HG03196 (cell line): ENCODE data around the gene PANX2.

Experiments used
- ATAC-seq: cut with Tn5 transposase; IDR thresholded peaks from one replicate; pipeline ENCODE4 v1.9.1; 2021; ENCODE audit not compliant: unreplicated experiment

Gene PANX2

DNA sequence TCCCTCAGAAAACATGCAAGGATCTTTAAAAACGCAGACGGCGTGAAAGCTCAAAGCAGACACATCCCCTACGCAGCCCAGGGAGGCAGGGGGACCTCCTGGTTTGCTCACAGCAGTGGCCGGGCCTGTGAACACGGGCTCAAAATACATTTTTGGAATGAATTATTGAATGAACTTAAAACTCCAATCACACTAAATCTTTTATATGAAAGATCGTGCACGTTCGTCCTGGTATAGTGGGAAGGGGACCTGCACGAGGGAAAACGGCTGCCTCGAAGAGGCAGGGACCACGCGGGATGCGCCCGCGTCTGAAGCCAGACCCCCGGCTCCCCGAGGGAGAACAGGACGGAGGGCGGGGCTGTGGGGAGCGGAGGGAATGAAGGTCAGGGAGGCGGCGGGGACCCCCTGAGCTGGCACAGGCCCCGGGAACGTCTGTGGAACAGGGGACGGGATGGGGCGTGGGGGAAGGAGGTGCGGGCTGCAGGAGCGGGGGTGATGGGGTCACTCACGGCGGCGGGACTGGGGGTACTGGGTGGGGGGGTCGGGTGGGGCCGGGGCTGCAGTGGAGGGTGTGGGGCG is 1.3 kb upstream of the PANX2 start:
- ATAC-seq, result no peak

DNA sequence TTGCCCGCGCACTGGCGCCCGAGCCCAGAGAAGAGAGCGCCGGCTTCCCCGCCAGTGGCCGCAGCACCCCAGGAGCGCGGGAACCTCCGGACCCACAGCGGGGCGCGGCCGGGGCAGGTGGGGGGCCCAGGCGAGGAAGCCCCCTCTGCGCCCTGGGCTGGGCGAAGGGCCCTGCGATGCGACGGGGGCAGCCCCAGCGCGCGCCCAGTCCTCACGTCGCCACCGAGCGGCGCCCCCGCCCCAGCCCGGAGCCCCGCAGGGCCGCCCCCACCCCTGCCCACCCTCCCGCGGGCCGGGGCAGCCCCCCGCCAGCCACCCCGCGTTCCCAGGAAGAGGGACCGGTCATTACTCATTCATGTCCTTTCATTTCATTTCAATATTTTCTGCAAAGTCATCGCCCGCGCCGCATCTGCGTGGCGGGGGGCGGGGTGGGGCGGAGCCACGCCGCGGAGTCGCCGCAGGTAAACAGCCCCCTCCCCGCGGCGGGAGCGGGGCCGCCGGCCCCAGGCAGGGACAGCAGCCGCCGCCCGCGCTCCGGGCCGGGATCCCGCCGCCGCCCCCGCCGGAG is 673 bp upstream of the PANX2 start:
- no peak for ATAC-seq

DNA sequence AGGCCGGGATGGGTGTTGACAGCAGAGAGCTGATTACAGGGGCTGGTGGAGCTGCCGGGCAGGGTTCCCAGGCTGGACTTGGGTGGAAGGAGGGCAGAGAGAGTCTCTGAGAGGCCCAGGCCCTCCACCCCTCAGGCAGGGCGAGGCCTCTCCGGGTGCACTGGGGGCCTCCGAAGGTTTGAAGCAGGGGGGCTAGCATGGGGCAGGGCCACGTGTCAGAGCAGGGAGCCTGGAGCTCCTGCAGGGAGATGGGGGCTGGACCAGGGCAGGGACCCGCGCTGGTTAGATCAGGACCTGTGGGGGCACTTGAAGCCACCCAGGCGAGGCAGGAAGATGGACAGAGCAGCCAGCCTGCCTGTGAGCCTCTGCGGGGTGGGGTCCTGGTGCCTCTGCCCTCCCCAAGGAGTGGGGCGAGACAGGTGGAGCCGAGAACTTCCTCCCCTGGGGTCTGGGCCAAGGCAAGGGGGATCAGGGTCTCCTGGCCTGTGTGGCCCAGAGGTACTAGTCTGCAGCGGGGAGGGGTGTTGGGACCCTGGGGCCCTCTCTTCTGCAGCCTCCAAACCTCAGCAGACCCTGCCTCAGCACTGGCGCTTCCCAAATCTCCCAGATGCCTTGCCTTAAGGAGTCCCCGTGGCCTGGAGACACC is 911 bp downstream of the PANX2 start:
- ATAC-seq, result no peak

DNA sequence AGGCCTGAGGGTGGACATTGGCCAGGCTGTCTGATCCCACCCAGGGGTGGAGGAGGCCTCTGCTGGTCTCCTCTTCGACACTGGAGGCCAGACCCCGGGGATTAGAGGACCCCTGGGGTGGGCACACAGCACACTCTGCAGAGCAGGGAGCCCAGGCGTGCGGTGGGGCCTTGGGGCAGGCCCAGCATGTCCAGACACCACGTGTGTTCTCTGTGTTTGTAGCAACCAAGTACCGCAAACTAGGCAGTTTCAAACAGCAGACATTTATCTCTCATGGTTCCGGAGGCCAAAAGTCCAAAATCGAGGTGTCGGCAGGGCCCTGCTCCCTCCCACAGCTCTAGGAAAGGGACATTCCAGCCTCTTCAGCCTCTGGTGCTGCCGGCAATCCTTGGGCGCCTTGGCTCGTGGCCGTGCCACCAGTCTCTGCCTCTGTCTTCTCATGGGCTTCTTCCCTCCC is 1.5 kb downstream of the PANX2 start:
- ATAC-seq, result no peak

DNA sequence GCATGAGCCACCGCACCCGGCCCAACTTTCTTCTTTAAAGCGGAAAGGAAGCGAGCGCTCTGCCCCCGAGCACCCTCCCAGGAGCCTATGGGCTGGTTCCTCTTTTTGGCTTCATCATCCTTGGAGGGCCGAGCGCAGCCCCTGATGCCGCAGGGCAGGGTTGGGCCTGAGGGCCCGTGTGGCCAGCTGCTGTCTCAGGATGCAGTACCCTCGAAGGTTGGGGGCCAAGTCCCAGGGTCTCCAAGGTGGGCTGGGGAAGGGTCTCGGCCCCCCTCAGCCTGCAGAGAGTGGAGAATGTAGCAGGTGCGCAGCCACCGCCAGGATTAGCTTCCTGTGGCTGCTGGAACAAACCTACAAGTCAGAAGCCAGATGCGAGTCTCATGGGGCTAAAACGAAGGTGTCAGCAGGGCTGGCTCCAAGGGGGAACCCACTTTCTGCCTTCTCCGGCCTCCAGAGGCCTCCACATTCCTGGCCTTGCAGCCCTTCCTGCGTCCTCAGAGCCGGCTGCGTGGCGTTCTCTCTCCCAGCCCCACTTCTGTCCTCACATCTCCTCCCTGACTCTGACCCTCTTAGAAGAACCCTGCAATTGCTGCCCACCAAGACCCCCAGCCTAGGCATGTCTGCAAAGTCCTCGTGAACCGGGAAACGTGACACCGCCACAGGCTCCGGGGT is 2.9 kb downstream of the PANX2 start:
- ATAC-seq, result no peak

DNA sequence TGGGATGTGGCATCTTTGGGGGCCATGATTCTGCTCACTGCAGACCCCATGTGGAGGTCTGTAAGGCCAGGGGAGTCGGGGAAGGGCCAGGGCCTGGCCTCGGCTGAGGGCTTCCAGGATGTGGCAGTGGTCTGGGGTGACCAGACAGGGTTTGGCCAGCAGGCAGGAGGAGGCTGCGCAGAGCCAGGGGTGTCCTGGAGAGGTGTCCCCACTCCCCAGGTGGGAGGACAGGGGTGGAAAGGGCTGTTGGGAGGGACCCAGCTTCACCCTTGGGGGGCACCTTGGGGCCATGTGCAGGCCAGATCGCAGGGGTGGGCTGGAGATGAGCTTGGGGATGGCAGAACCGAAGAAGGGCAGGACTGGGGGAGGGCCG is 3.4 kb downstream of the PANX2 start:
- no peak for ATAC-seq

DNA sequence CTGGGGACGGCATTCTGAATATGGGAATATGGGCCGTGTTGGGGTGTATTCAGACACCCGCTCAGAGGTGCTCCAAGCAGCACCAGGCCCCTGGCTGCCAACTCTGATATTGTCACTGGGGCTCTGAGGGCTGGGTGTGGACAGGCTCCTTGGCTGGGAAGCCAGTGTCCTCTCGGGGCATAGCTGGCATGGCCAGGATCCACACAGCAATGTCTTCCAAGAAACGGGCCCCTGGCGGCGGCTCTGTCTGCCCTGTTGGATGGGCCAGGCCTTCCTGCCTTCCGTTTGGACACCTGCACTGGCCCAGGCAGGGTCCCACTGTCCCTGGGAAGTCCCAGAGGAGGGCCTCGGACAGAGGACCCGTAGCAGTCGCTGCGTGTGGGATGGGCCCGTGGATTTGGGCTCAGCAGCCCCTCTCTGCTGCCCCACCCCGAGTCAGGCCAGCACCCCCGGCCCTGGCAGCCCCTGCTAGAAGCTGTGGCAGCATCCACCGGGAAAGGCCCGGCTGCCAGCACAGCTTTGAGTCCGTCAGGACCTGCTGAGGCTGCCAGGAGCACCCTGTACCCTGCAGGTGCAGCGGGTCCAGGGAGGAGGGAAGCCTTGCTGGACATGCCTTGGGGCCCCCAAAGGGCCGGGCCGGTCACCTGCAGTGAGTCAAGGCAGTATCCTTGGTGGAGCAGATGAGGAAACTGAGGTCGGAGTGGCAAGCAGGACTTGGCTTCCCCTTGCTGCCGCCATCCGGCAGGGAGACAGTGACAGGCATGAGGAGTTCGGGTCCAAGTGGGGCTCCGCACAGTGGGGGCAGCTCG is 4.1 kb downstream of the PANX2 start:
- no peak for ATAC-seq

DNA sequence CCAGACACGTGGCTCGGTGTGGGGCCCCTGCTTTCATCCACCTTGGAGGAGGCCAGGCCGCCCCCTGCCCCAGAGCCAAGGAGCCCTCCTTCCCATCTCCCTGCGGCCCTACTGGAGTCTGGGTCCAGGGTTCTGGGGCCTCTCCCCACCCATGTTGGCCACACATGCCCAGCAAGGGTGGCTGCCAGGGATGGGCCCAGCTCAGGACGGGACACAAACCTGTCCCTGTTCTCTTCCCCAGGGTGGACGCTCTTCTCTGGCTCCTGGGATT is 4.6 kb downstream of the PANX2 start:
- no peak for ATAC-seq

DNA sequence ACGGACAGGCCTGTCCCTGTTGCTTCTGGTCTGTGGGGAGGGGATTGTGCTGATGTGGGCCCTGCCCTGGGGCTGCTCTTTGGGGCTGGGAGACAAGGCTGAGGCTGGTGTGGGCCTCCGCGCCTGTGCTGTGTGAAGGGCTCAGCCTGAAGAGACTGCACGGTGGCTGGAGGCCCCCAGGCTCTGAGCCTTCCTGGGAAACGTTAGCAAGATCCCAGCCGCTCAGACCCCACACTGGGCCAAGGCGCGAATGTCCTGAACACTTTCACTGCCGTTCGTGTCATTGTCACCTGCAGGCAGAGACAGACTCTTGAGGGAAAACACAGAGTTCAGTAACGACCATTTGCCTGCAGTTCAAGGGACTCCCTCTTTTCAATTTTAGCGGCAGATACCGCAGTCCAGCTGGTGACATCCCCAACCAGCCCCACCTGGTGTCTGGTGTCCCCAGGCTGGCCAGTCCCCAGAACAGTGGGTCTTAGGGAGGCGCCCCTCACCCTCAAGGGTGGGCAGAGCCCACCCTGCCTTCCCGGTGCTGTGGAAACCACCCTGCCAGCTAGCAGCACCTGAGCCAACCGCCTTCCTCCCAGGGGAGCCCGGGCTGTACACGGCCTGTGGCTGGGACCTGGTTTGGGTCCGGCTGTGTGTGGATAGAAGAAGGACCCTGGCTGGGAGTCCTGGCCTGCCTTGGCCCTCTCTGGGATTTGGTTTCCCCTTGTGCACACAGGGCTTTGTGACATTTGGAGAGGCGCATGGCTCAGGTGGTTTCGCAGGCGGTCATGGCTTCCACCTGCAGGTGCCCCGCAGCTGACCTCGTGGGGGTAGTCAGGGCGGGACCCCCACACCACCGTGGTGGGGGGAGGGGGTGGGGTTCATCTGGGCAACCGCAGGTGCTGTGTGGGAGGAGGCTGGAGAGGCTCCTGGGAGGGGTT is 5.7 kb downstream of the PANX2 start:
- ATAC-seq, result no peak

DNA sequence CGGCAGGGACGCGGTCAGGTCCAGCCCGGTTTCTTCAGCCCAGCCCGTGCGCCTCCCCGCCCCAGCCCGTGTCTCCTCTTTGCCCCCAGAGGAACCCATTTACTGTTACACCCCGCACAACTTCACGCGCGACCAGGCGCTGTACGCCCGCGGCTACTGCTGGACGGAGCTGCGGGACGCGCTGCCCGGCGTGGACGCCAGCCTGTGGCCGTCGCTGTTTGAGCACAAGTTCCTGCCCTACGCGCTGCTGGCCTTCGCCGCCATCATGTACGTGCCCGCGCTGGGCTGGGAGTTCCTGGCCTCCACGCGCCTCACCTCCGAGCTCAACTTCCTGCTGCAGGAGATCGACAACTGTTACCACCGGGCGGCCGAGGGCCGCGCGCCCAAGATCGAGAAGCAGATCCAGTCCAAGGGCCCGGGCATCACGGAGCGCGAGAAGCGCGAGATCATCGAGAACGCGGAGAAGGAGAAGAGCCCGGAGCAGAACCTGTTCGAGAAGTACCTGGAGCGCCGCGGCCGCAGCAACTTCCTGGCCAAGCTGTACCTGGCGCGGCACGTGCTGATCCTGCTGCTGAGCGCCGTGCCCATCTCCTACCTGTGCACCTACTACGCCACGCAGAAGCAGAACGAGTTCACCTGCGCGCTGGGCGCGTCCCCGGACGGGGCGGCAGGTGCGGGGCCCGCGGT is 6.5 kb downstream of the PANX2 start:
- ATAC-seq, result no peak

DNA sequence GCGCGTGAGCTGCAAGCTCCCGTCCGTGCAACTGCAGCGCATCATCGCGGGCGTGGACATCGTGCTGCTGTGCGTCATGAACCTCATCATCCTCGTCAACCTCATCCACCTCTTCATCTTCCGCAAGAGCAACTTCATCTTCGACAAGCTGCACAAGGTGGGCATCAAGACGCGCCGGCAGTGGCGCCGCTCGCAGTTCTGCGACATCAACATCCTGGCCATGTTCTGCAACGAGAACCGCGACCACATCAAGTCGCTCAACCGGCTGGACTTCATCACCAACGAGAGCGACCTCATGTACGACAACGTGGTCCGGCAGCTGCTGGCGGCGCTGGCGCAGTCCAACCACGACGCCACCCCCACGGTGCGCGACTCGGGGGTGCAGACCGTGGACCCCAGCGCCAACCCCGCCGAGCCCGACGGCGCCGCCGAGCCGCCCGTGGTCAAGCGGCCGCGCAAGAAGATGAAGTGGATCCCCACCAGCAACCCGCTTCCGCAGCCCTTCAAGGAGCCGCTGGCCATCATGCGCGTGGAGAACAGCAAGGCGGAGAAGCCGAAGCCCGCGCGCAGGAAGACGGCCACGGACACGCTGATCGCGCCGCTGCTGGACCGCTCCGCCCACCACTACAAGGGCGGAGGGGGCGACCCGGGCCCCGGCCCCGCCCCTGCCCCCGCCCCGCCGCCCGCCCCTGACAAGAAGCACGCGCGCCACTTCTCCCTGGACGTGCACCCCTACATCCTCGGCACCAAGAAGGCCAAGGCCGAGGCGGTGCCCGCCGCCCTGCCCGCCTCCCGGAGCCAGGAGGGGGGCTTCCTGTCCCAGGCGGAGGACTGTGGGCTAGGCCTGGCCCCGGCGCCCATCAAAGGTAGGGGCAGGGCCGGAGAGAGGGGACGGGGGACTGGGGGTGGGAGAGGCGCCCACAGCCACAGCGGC is 7.3 kb downstream of the PANX2 start:
- no peak for ATAC-seq

DNA sequence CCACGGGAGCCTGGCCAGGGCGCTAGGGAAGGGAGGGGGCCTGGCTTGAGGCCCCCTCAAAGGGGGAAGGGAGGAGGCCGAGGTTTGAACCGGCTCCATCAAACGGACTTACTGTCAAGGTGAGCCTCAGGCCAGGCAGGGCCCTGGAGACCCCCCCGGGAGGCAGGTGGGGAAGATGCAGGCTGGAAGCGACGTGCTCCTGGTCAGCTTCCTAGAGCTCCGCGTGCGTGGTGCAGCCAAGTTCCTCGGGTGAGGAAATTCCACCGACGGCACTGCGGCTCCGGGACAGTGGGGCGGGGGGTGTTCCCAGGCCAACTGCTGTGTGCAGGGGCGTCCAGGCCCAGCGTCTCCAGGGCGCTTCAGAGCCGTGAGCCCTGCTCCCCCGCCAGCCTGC is 7.9 kb downstream of the PANX2 start:
- no peak for ATAC-seq

DNA sequence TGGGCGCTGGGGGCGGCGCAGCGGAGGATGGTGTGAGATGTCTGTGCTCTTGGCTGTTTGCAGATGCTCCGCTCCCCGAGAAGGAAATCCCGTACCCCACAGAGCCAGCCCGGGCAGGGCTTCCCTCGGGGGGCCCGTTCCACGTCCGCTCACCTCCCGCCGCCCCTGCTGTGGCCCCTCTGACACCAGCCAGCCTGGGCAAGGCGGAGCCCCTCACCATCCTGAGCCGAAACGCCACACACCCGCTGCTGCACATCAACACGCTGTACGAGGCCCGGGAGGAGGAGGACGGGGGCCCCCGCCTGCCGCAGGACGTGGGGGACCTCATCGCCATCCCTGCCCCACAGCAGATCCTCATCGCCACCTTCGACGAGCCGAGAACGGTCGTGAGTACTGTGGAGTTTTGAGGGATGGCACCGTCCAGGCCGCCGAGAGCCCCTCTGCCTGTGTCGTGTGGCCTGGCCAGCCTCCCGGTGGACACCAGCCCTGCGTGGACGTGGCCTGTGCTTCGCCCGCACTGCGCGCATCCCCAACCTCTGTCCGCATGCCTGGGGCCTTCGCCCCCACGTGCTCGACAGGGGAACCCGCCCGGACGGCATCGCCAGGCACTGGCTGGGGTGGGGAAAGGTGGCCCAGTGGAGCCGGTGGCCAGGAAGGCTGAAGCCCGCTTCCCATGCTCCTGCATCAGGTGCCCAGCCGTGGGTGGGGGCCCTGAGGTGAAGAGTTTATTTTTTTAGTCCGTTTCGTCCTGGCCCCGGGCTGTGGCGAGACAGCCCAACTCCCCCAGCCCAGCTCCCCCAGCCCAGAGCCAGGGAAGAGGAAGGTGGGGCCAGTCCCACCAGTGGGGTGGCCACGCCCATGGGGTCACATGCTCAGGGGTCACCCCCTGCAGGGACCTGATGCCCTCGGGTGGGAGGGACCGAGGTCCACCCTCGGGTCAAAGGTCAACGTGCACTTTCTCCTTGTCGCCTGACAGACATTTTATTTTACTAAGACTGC is 8.6 kb downstream of the PANX2 start:
- no peak for ATAC-seq

DNA sequence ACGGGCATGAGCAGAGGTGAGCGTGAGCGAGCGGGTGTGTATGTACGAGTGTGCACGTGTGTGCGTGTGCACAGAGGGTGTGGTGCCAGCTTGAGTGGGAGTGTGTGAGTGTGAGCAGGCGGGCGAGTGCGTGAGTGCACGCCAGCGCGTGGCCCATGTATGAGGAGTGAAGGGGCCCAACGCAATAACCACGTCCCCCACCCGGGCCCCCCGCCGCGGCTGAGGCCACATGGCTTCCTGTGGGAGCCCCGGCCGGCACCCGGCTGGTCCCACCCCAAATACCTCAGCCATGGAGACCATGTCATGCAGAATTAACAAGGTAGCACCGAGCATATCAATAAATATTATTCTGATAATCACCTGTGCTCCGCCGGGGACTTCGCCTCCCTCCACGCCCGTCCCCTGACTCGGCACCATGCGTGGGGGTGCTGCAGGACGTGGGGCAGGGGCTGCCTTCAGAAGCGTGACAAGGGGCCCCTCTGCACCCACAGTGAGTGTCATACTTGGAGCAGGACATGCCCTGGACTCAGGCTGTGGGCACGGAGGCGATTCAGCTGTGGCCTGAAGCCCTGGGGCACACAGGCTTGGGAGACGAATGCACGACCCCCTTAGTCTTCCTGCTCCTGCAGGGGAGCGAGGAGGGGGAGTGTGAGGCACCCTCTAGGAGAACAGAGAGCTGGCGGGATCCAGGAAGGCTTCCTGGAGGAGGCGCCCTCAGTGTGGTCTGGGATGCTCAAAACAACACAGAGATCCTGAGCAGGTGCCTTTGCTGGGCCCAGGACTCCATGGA is 9.6 kb downstream of the PANX2 start:
- ATAC-seq, result no peak

DNA sequence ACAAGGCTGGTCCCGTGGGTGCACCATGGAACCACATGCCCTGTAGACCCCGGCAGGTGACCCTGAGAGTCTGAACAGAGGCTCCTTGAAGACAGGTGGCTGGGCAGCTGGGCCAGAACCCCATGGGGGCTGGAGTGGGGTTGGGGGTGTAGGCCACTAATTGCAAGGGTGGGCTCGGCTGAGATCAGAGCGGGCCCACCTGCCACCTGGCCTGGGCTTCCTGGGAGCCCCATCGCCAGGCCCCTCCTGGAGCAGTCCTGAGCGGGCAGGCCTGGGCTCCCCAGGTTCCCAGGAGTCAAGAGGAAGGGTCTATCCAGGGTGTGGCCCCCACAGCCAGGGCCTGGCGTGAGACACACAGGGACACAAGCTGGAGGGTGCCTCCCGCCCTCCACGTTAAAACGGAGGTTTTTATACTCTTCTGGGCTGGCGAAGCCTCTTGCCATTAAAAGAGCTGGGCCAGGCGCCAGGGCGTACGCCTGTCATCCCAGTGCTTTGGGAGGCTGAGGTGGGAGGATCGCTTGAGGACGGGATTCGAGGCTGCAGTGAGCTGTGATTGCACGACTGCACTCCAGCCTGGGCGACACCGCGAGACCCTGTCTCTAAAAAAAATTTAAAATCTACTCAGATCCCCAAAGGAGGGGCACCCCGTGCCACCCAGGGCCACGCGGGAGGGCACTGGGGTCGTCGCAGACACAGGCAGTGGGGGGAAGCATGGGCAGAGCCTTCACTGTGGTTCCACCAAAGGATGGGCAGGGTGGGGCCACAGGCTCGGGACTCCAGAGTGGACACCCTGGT is 10.4 kb downstream of the PANX2 start:
- ATAC-seq, result no peak
